Muscle layer of colon (tissue), 2 donors: Measurements from ENCODE around the gene CLEC2B.

Experiments
- H3K27ac ChIP-seq: one replicate; pipeline ENCODE4 v1.7.0; 2013; ENCODE audit warnings: low read depth, mild to moderate bottlenecking, low read length, moderate library complexity
- H3K27me3 ChIP-seq, 2 donors: one replicate each; pipeline ENCODE4 v1.7.0; 2013; ENCODE audit warnings: low read length in 2 of 2, mild to moderate bottlenecking in 2 of 2; ENCODE audit not compliant: insufficient read depth in 2 of 2, control insufficient read depth in 1 of 2
- H3K36me3 ChIP-seq: one replicate; pipeline ENCODE4 v1.7.0; 2013; ENCODE audit warnings: mild to moderate bottlenecking, low read length; ENCODE audit not compliant: insufficient read depth
- H3K4me1 ChIP-seq: one replicate; pipeline ENCODE4 v1.7.0; 2013; ENCODE audit warnings: mild to moderate bottlenecking, low read length; ENCODE audit not compliant: insufficient read depth
- H3K4me3 ChIP-seq, 2 donors: one replicate each; pipeline ENCODE4 v1.7.0; 2013; ENCODE audit warnings: low read length in 2 of 2, low read depth in 1 of 2, mild to moderate bottlenecking in 1 of 2, moderate library complexity in 1 of 2
- H3K9ac ChIP-seq: one replicate; pipeline ENCODE4 v1.7.0; 2013; ENCODE audit warnings: low read length
- H3K9me3 ChIP-seq: one replicate; pipeline ENCODE4 v1.7.0; 2013; ENCODE audit warnings: mild to moderate bottlenecking, low read length
- donor health status: abdominal sarcoma.
- donor health status: Adenocarcinoma of cecum.

Gene CLEC2B

GRCh38 chr12:9868311-9868801 lies 798 bp downstream of the CLEC2B start:
- Histone ChIP-seq H3K36me3 (no peaks in the 10 kb centered on the region), H3K27me3 (no peaks in the 10 kb centered on the region), H3K9me3 (no peaks in the 10 kb centered on the region), H3K4me1 (no peaks in the 10 kb centered on the region), H3K4me3 (peak overlapping the region; percentile 47 to 69), H3K9ac (no peak overlapping the region), H3K27ac (no peak overlapping the region)

DNA sequence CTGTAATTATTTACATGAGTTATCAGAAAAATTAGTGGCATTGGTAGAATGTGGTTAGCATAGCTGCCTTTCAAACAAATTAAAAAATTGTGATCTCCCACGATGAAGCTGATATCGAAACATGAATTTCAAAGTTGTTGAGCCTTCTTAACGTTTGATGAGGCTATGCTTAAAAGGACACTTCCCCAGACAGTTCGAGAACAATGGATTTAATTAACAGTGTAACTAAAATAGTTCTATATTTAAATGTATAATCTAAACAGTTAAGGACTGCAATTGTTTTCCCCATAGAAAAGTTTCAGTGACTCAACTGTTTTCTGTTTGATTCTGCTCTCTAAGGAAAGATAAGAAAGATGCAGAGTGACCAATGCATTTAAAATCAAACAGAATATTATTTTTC lies 1.6 kb downstream of the CLEC2B start:
- Histone ChIP-seq H3K27me3 (no peaks in the 10 kb centered on the region), H3K27ac (no peak overlapping the region), H3K9ac (no peak overlapping the region), H3K4me1 (no peaks in the 10 kb centered on the region), H3K36me3 (no peaks in the 10 kb centered on the region), H3K4me3 (no peak overlapping the region), H3K9me3 (no peaks in the 10 kb centered on the region)

DNA sequence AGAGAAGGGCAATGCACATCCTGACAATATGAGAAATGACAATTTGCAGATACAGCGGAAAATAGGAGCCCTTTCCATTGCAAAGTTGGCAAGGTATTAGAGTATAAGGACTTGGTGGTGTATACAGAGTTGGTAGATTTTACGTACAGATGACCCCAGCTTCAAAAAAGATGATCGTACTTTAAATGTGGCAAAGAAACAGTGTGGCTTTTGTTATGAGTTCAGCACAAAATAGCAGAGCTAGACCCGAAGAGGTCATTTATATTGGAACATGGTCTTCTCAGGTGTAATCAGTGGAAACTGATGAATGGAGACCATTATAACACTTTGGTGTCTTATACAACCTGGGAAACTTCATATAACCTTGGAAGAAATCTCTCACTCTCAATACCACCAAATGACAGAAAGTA lies 2.3 kb downstream of the CLEC2B start:
- no peak overlapping the region for H3K4me3 ChIP-seq
- peak overlapping the region; percentile 2 for H3K27ac ChIP-seq
- no peaks in the 10 kb centered on the region for H3K27me3 ChIP-seq
- H3K4me1 ChIP-seq = no peaks in the 10 kb centered on the region
- no peaks in the 10 kb centered on the region for H3K36me3 ChIP-seq
- no peak overlapping the region for H3K9ac ChIP-seq
- no peaks in the 10 kb centered on the region for H3K9me3 ChIP-seq

- Histone ChIP-seq H3K9ac (no peak overlapping the region), H3K36me3 (no peaks in the 10 kb centered on the region), H3K27me3 (no peaks in the 10 kb centered on the region), H3K4me1 (no peaks in the 10 kb centered on the region), H3K9me3 (no peaks in the 10 kb centered on the region), H3K4me3 (no peak overlapping the region), H3K27ac (no peak overlapping the region)
These were observed 4.1 kb downstream of the CLEC2B start for GRCh38 chr12:9864913-9865675.

DNA sequence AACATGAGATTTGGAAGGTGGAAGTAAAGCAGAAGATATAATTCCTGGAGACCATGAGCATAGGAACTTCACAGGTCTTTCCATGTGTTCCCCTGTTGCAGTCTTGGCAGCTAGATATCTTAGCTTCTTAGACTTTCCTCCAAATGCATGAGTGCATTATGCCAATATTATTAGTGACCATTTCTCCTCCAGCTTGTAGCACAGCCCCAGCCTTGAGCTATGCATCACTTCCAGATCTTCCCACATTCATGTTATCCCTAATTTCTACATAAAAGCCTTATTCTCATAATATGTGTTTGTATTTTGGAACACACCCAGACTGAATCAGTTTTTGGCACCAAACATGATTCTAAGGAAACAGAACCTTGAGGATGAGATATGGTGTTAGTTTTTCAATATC lies 11.0 kb downstream of the CLEC2B start:
- no peak overlapping the region for H3K27ac ChIP-seq
- no peaks in the 10 kb centered on the region for H3K36me3 ChIP-seq
- H3K4me1 ChIP-seq = no peaks in the 10 kb centered on the region
- no peak overlapping the region for H3K4me3 ChIP-seq
- no peaks in the 10 kb centered on the region for H3K27me3 ChIP-seq
- H3K9me3 ChIP-seq = no peaks in the 10 kb centered on the region
- H3K9ac ChIP-seq = no peak overlapping the region

GRCh38 chr12:9856894-9857293 lies 12.3 kb downstream of the CLEC2B start:
- H3K36me3 ChIP-seq = no peaks in the 10 kb centered on the region
- no peak overlapping the region for H3K27ac ChIP-seq
- no peak overlapping the region for H3K9ac ChIP-seq

GRCh38 chr12:9856151-9856550 lies 13.0 kb downstream of the CLEC2B start:
- H3K27me3 ChIP-seq = no peaks in the 10 kb centered on the region
- H3K27ac ChIP-seq = no peak overlapping the region
- no peaks in the 10 kb centered on the region for H3K9me3 ChIP-seq
- no peaks in the 10 kb centered on the region for H3K4me1 ChIP-seq
- H3K36me3 ChIP-seq = no peaks in the 10 kb centered on the region
- no peak overlapping the region for H3K4me3 ChIP-seq
- no peak overlapping the region for H3K9ac ChIP-seq

More at GRCh38 chr12:9856894-9857293, 12.3 kb downstream of the CLEC2B start:
- Histone ChIP-seq H3K9me3 (no peaks in the 10 kb centered on the region), H3K4me3 (no peak overlapping the region), H3K4me1 (no peaks in the 10 kb centered on the region), H3K27me3 (no peaks in the 10 kb centered on the region)

GRCh38 chr12:9851927-9852326 lies 17.2 kb downstream of the CLEC2B start:
- H3K27ac ChIP-seq = no peak overlapping the region
- no peak overlapping the region for H3K4me3 ChIP-seq
- no peaks in the 10 kb centered on the region for H3K36me3 ChIP-seq
- no peaks in the 10 kb centered on the region for H3K27me3 ChIP-seq
- no peak overlapping the region for H3K9ac ChIP-seq
- no peaks in the 10 kb centered on the region for H3K9me3 ChIP-seq
- H3K4me1 ChIP-seq = no peaks in the 10 kb centered on the region

DNA sequence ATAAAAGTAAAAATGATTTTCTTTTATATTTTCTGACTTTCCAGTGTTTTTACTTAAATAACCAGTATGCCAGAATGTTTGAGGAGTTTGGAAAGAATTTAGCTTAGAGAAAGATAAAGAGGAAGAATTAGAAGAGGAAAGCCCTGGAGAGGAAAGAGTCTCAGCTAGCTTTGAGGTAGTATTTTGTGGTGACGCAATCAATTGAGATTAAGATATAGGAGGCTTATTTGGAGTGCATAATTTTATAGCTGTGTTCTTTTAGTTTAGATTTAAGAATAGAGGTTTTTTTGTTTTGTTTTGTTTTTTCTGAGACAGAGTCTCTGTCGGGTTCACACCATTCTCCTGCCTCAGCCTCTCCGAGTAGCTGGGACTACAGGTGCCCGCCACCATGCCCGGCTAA lies 18.1 kb downstream of the CLEC2B start:
- Histone ChIP-seq H3K9me3 (no peaks in the 10 kb centered on the region), H3K4me3 (no peak overlapping the region), H3K36me3 (no peaks in the 10 kb centered on the region), H3K27me3 (no peaks in the 10 kb centered on the region), H3K4me1 (no peaks in the 10 kb centered on the region), H3K9ac (no peak overlapping the region), H3K27ac (no peak overlapping the region)

- Histone ChIP-seq H3K9ac (no peak overlapping the region), H3K4me1 (no peaks in the 10 kb centered on the region), H3K27ac (no peak overlapping the region), H3K9me3 (no peaks in the 10 kb centered on the region), H3K27me3 (no peaks in the 10 kb centered on the region), H3K36me3 (no peaks in the 10 kb centered on the region), H3K4me3 (no peak overlapping the region)
These were observed 20.3 kb downstream of the CLEC2B start for GRCh38 chr12:9848899-9849298.

GRCh38 chr12:9843407-9843806 lies 25.7 kb downstream of the CLEC2B start:
- H3K36me3 ChIP-seq = no peaks in the 10 kb centered on the region
- H3K4me3 ChIP-seq = no peak overlapping the region
- H3K4me1 ChIP-seq = no peaks in the 10 kb centered on the region
- no peaks in the 10 kb centered on the region for H3K27me3 ChIP-seq
- no peaks in the 10 kb centered on the region for H3K9me3 ChIP-seq
- H3K9ac ChIP-seq = no peak overlapping the region
- H3K27ac ChIP-seq = no peak overlapping the region

DNA sequence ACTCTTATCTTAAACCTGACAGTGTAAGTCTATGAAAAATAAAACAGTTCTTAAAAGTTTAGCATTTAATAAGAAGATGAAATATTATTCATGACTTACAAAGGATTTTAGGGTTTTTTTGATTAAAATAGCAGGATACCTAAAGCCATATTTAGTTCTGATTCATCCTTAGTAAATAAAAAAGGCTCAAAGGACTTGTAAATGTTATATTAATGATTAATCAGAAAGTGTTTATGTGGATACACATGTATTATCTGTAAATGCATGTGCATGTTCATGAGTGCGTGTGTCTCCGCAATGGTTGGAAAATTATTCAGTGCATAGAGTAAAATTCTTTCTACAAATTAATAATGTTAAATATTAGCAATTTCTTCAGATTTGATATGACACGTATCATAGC lies 37.4 kb downstream of the CLEC2B start:
- Histone ChIP-seq H3K27me3 (no peaks in the 10 kb centered on the region), H3K27ac (no peak overlapping the region), H3K36me3 (no peaks in the 10 kb centered on the region), H3K9me3 (no peaks in the 10 kb centered on the region), H3K4me1 (no peaks in the 10 kb centered on the region), H3K4me3 (no peak overlapping the region), H3K9ac (no peak overlapping the region)
